Neuronal stem cell (in vitro differentiated cells): Measurements from ENCODE around the gene SH3PXD2B.

Experiments
- DNase-seq: peaks from one replicate; pipeline ENCODE4 v3.0.0-alpha.2; 2013; ENCODE audit warnings: low spot score
- H2AFZ ChIP-seq: one replicate; pipeline ENCODE4 v1.6.1; 2013; ENCODE audit warnings: mild to moderate bottlenecking, low read length, inconsistent platforms
- H2AK5ac ChIP-seq: 2 replicates; pipeline ENCODE4 v1.6.1; 2013; ENCODE audit warnings: low read depth, mild to moderate bottlenecking, inconsistent platforms, low read length, moderate library complexity, mixed read lengths
- H2BK120ac ChIP-seq: 2 replicates; pipeline ENCODE4 v1.6.1; 2013; ENCODE audit warnings: low read depth, mild to moderate bottlenecking, inconsistent platforms, low read length, moderate library complexity, mixed read lengths
- H2BK12ac ChIP-seq: one replicate; pipeline ENCODE4 v1.6.1; 2013; ENCODE audit warnings: low read length, inconsistent platforms
- H2BK15ac ChIP-seq: 2 replicates; pipeline ENCODE4 v1.6.1; 2013; ENCODE audit warnings: mild to moderate bottlenecking, low read length, inconsistent platforms, mixed read lengths
- H2BK5ac ChIP-seq: one replicate; pipeline ENCODE4 v1.6.1; 2013; ENCODE audit warnings: inconsistent platforms, mild to moderate bottlenecking, low read length, moderate library complexity
- H3K14ac ChIP-seq: one replicate; pipeline ENCODE4 v1.6.1; 2013; ENCODE audit warnings: low read length, inconsistent platforms
- H3K18ac ChIP-seq: 2 replicates; pipeline ENCODE4 v1.6.1; 2013; ENCODE audit warnings: low read length, inconsistent platforms
- H3K23ac ChIP-seq: 2 replicates; pipeline ENCODE4 v1.6.1; 2013; ENCODE audit warnings: low read depth, mild to moderate bottlenecking, mixed read lengths, low read length, inconsistent platforms; ENCODE audit not compliant: poor library complexity
- H3K27ac ChIP-seq: replicated peaks from 3 replicates; pipeline ENCODE4 v1.5.1; 2013; ENCODE audit warnings: low read length, inconsistent platforms
- H3K27me3 ChIP-seq, 3 experiments: 2 replicates each; pipeline ENCODE4 v1.6.1; 2013; ENCODE audit warnings: low read length in 3 of 3, mild to moderate bottlenecking in 2 of 3, inconsistent platforms in 1 of 3, low read depth in 1 of 3, mixed read lengths in 1 of 3, moderate library complexity in 1 of 3; ENCODE audit not compliant: control insufficient read depth in 3 of 3, insufficient read depth in 3 of 3
- H3K36me3 ChIP-seq, 2 donors: replicated peaks in 1 of 2; 2 replicates each; pipeline ENCODE4 v1.6.1; 2013; ENCODE audit warnings: low read length in 2 of 2; ENCODE audit not compliant: control insufficient read depth in 2 of 2, insufficient read depth in 2 of 2
- H3K4ac ChIP-seq: 2 replicates; pipeline ENCODE4 v1.6.1; 2013; ENCODE audit warnings: inconsistent platforms, mild to moderate bottlenecking, low read length, moderate library complexity
- H3K4me1 ChIP-seq, 2 donors: 1 replicate in 1 of 2; 2 replicates in 1 of 2; pipeline ENCODE4 v1.6.1; 2013; ENCODE audit warnings: low read length in 2 of 2, low read depth in 1 of 2; ENCODE audit not compliant: control insufficient read depth in 2 of 2, insufficient read depth in 1 of 2
- H3K4me2 ChIP-seq: one replicate; pipeline ENCODE4 v1.6.1; 2013; ENCODE audit warnings: mild to moderate bottlenecking, low read length, inconsistent platforms; ENCODE audit not compliant: insufficient read depth, poor library complexity, severe bottlenecking
- H3K4me3 ChIP-seq, 2 donors: 2 replicates each; pipeline ENCODE4 v1.5.1; 2013; ENCODE audit warnings: low read length in 2 of 2, mild to moderate bottlenecking in 2 of 2, inconsistent platforms in 1 of 2, moderate library complexity in 1 of 2
- H3K79me1 ChIP-seq: one replicate; pipeline ENCODE4 v1.6.1; 2013; ENCODE audit warnings: low read depth, mild to moderate bottlenecking, inconsistent platforms, low read length, moderate library complexity
- H3K9ac ChIP-seq: one replicate; pipeline ENCODE4 v1.6.1; 2013; ENCODE audit warnings: mild to moderate bottlenecking, low read depth, low read length, inconsistent platforms; ENCODE audit not compliant: poor library complexity
- H3K9me3 ChIP-seq, 2 donors: replicated peaks in 1 of 2; 2 replicates each; pipeline versions ENCODE3 to v1.6.1; 2013; ENCODE audit warnings: low read length in 2 of 2, mild to moderate bottlenecking in 2 of 2, inconsistent platforms in 1 of 2, low read depth in 1 of 2, mixed read lengths in 1 of 2, moderate library complexity in 1 of 2; ENCODE audit not compliant: control insufficient read depth in 2 of 2, insufficient read depth in 1 of 2
- H4K8ac ChIP-seq: one replicate; pipeline ENCODE4 v1.6.1; 2013; ENCODE audit warnings: low read depth, mild to moderate bottlenecking, inconsistent platforms, low read length, moderate library complexity
- H4K91ac ChIP-seq: one replicate; pipeline ENCODE4 v1.6.1; 2013; ENCODE audit warnings: low read length, low read depth, mild to moderate bottlenecking, inconsistent platforms; ENCODE audit not compliant: poor library complexity
- WGBS, 2 donors: extraction: QIAGEN DNeasy Blood & Tissue Kit; methylation state at CpG; one replicate each; pipeline ENCODE4 v1.1.7; 2013; ENCODE audit warnings: missing lambda C conversion rate in 2 of 2, mixed read lengths in 1 of 2; ENCODE audit not compliant: insufficient read length in 2 of 2, insufficient replicate concordance in 1 of 2; ENCODE audit errors: extremely low coverage in 2 of 2; 5-methylcytosine and 5-hydroxymethylcytosine counted together

Gene SH3PXD2B

GRCh38 chr5:172311605-172312004, 142.7 kb downstream of the SH3PXD2B start:
- no peak overlapping the region for H3K4me2 ChIP-seq
- no peak overlapping the region for H3K9ac ChIP-seq
- H3K14ac ChIP-seq: no peak overlapping the region
- H2BK120ac ChIP-seq: no peak overlapping the region
- no peak overlapping the region for H2AFZ ChIP-seq
- H3K27ac ChIP-seq: no peak overlapping the region
- no peaks in the 10 kb centered on the region for H3K79me1 ChIP-seq
- no peak overlapping the region for H3K4me3 ChIP-seq
- no peak overlapping the region for H3K4ac ChIP-seq
- no peak overlapping the region for H3K18ac ChIP-seq
- H2BK12ac ChIP-seq: no peak overlapping the region
- DNase-seq: no peak
- H3K4me1 ChIP-seq: no peaks in the 10 kb centered on the region
- no peaks in the 10 kb centered on the region for H3K27me3 ChIP-seq
- no CpG with 5 or more reads among the region's 4 CpGs for WGBS, 2 donors
- H3K23ac ChIP-seq: no peak overlapping the region
- no peak overlapping the region for H2BK5ac ChIP-seq
- no peak overlapping the region for H4K8ac ChIP-seq
- no peaks in the 10 kb centered on the region for H3K36me3 ChIP-seq
- H2AK5ac ChIP-seq: no peak overlapping the region
- no peak overlapping the region for H4K91ac ChIP-seq
- no peak overlapping the region for H2BK15ac ChIP-seq
- H3K9me3 ChIP-seq: no peaks in the 10 kb centered on the region

- Histone ChIP-seq H3K27ac (no peak overlapping the region), H3K18ac (no peak overlapping the region), H4K8ac (no peak overlapping the region), H4K91ac (no peak overlapping the region), H3K9ac (no peak overlapping the region), H3K4me3 (no peak overlapping the region), H2BK120ac (no peak overlapping the region), H2AK5ac (no peak overlapping the region), H3K9me3 (no peaks in the 10 kb centered on the region), H3K14ac (no peak overlapping the region), H3K36me3 (no peaks in the 10 kb centered on the region), H3K4me1 (no peaks in the 10 kb centered on the region), H3K79me1 (no peaks in the 10 kb centered on the region), H3K23ac (no peak overlapping the region), H3K27me3 (no peaks in the 10 kb centered on the region), H2BK12ac (no peak overlapping the region), H3K4ac (no peak overlapping the region), H2AFZ (no peak overlapping the region), H2BK15ac (no peak overlapping the region), H3K4me2 (no peak overlapping the region), H2BK5ac (no peak overlapping the region)
- no CpG with 5 or more reads among the region's 7 CpGs for WGBS, 2 donors
- DNase-seq: no peak
These were observed 143.3 kb downstream of the SH3PXD2B start for GRCh38 chr5:172311026-172311425.

- no peak overlapping the region for H3K14ac ChIP-seq
- no peak overlapping the region for H3K4me3 ChIP-seq
- no peak overlapping the region for H2AK5ac ChIP-seq
- no peak overlapping the region for H4K91ac ChIP-seq
- no peak overlapping the region for H4K8ac ChIP-seq
- no peaks in the 10 kb centered on the region for H3K36me3 ChIP-seq
- WGBS, 2 donors: 100% methylated on average over 1 of the region's 2 CpGs; no CpG with 5 or more reads in 1 of the 2 donors
- no peak overlapping the region for H2BK15ac ChIP-seq
- H3K9me3 ChIP-seq: peaks cover 2 to 6% of the 10 kb centered on the region in 2 donors
- H2BK12ac ChIP-seq: no peak overlapping the region
- H3K9ac ChIP-seq: no peak overlapping the region
- no peaks in the 10 kb centered on the region for H3K27me3 ChIP-seq
- no peaks in the 10 kb centered on the region for H3K79me1 ChIP-seq
- no peak overlapping the region for H3K23ac ChIP-seq
- no peak overlapping the region for H2BK120ac ChIP-seq
- H3K4ac ChIP-seq: no peak overlapping the region
- no peak overlapping the region for H3K27ac ChIP-seq
- no peak for DNase-seq
- no peak overlapping the region for H3K18ac ChIP-seq
- no peak overlapping the region for H2AFZ ChIP-seq
- H2BK5ac ChIP-seq: no peak overlapping the region
- peaks cover 0 to 3% of the 10 kb centered on the region in 2 donors for H3K4me1 ChIP-seq
- no peak overlapping the region for H3K4me2 ChIP-seq
These were observed 148.9 kb downstream of the SH3PXD2B start for GRCh38 chr5:172305380-172305779.

GRCh38 chr5:172303572-172304335, 150.6 kb downstream of the SH3PXD2B start:
- no peak overlapping the region for H4K8ac ChIP-seq
- H3K9me3 ChIP-seq: peaks cover 2 to 6% of the 10 kb centered on the region in 2 donors
- no peak overlapping the region for H3K4me2 ChIP-seq
- H3K18ac ChIP-seq: no peak overlapping the region
- no peak overlapping the region for H3K14ac ChIP-seq
- peak overlapping the region; percentile 65 for H2AFZ ChIP-seq
- WGBS, 2 donors: no CpG with 5 or more reads among the region's 3 CpGs
- H2AK5ac ChIP-seq: no peak overlapping the region
- no peak overlapping the region for H3K27ac ChIP-seq
- peak overlapping the region in 1 of 2 donors; percentile 36 for H3K4me3 ChIP-seq
- no peak overlapping the region for H3K4ac ChIP-seq
- no peaks in the 10 kb centered on the region for H3K27me3 ChIP-seq
- H3K9ac ChIP-seq: no peak overlapping the region
- no peak overlapping the region for H2BK15ac ChIP-seq
- no peak overlapping the region for H4K91ac ChIP-seq
- no peaks in the 10 kb centered on the region for H3K79me1 ChIP-seq
- no peaks in the 10 kb centered on the region for H3K36me3 ChIP-seq
- no peak for DNase-seq
- H2BK120ac ChIP-seq: no peak overlapping the region
- H2BK5ac ChIP-seq: no peak overlapping the region
- H2BK12ac ChIP-seq: no peak overlapping the region
- H3K23ac ChIP-seq: no peak overlapping the region
- peaks cover 0 to 3% of the 10 kb centered on the region in 2 donors for H3K4me1 ChIP-seq
